ENCODE results near the gene ZBTB45.

DNA sequence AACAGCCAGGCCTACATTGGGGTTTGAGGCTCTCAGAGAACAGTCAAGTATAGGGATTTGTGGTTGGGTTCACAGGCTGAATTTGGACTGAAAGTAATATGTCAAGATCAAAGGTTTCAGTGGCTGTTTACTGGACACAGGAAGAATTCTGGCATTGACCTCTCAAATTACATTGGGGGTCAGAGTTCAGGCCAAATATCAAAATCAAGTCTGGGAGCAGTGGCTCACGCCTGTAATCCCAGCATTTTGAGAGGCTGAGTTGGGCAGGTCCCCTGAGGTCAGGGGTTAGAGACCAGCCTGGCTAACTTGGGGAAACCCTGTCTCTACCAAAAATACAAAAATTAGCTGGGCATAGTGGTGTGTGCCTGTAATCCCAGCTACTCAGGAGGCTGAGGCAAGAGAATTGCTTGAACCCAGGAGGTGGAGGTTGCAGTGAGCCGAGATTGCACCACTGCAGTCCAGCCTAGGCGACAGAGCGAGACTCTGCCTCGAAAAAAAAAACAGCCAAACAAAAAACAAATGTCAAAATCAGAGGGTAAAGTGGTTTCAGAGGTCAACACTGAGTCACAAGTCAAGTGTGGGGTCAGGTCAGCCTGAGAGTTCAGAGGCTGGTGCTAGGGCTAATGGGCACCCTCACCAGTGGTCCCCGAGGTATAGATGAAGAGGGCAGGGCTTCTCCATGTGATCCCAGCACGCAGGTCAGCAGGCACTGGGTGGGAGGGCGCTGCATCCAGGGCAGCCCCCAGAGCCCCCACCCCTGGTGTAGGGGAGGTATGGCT is 9.3 kb downstream of the ZBTB45 start:
- TF ChIP-seq, protein P1, sequence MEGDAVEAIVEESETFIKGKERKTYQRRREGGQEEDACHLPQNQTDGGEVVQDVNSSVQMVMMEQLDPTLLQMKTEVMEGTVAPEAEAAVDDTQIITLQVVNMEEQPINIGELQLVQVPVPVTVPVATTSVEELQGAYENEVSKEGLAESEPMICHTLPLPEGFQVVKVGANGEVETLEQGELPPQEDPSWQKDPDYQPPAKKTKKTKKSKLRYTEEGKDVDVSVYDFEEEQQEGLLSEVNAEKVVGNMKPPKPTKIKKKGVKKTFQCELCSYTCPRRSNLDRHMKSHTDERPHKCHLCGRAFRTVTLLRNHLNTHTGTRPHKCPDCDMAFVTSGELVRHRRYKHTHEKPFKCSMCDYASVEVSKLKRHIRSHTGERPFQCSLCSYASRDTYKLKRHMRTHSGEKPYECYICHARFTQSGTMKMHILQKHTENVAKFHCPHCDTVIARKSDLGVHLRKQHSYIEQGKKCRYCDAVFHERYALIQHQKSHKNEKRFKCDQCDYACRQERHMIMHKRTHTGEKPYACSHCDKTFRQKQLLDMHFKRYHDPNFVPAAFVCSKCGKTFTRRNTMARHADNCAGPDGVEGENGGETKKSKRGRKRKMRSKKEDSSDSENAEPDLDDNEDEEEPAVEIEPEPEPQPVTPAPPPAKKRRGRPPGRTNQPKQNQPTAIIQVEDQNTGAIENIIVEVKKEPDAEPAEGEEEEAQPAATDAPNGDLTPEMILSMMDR (IDR thresholded peaks at IDR 0.05; ENCODE audit: extremely low read depth in 1 of 2, insufficient read depth in 1 of 2, low read depth in 1 of 2, low read length in 2 of 2) = no peak
- TF ChIP-seq JUN (IDR thresholded peaks at IDR 0.05; ENCODE audit: borderline replicate concordance, insufficient read depth, insufficient read length, low read depth) (no peak), POLR2A (IDR thresholded peaks at IDR 0.05; ENCODE audit: low read depth, low read length) (no peak), POLR2AphosphoS5 (IDR thresholded peaks at IDR 0.05; ENCODE audit: insufficient read depth, low read depth, low read length) (no peak), MYC (IDR thresholded peaks at IDR 0.05; ENCODE audit: low read depth, low read length) (no peak), EZH2 (IDR thresholded peaks at IDR 0.05; ENCODE audit: borderline replicate concordance, low read depth, low read length, severe bottlenecking) (no peak)
- TF ChIP-seq, protein P2, sequence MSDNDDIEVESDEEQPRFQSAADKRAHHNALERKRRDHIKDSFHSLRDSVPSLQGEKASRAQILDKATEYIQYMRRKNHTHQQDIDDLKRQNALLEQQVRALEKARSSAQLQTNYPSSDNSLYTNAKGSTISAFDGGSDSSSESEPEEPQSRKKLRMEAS (IDR thresholded peaks at IDR 0.05; ENCODE audit: insufficient read depth, insufficient read length) = no peak
